Uterus (tissue), 4 donors: Measurements from ENCODE around the gene EML3. TPM values are rescaled to one million over a fixed set of nuclear protein-coding genes. Genes with fewer than 3 reads are reported as not detected.

Experiments
- DNase-seq, 2 donors: peaks; one replicate each; pipeline ENCODE4 v3.0.0-alpha.2; 2019 to 2020
- H3K27ac ChIP-seq, 2 donors: fragments of 200-600 bp; sonication (generic); 1 replicate in 1 of 2; 2 replicates in 1 of 2; pipeline ENCODE4 v1.5.1; 2016 to 2018
- H3K27me3 ChIP-seq, 2 donors: fragments of 200-600 bp; sonication (generic); one replicate each; pipeline ENCODE4 v1.5.1; 2018 to 2019; ENCODE audit warnings: control low read depth in 1 of 2
- H3K36me3 ChIP-seq, 2 donors: fragments of 200-600 bp; sonication (generic); one replicate each; pipeline ENCODE4 v1.5.1; 2019; ENCODE audit warnings: control low read depth in 1 of 2
- H3K4me1 ChIP-seq, 2 donors: fragments of 200-600 bp; sonication (generic); one replicate each; pipeline ENCODE4 v1.5.1; 2018 to 2019; ENCODE audit warnings: control low read depth in 1 of 2
- H3K4me3 ChIP-seq, 2 donors: fragments of 200-600 bp; sonication (generic); 1 replicate in 1 of 2; 2 replicates in 1 of 2; pipeline ENCODE4 v1.5.1; 2018 to 2019; ENCODE audit warnings: mild to moderate bottlenecking in 1 of 2
- H3K9me3 ChIP-seq, 2 donors: fragments of 200-600 bp; sonication (generic); one replicate each; pipeline ENCODE4 v1.5.1; 2019; ENCODE audit warnings: control low read depth in 1 of 2
- CTCF ChIP-seq, 4 experiments: fragments of 200-600 bp in 2 of 4; fragments of 450-650 bp in 2 of 4; sonication (generic) in 2 of 4; IDR thresholded peaks; one replicate each; pipeline ENCODE4 v1.5.1; 2016 to 2019; ENCODE audit warnings: antibody characterized with exemption in 4 of 4, mild to moderate bottlenecking in 2 of 4, moderate library complexity in 1 of 4
- POLR2A ChIP-seq, 2 donors: fragments of 450-650 bp; IDR thresholded peaks; one replicate each; pipeline ENCODE4 v1.6.1; 2016; ENCODE audit warnings: antibody characterized with exemption in 2 of 2, mild to moderate bottlenecking in 1 of 2, moderate library complexity in 1 of 2
- intact Hi-C: fragments of 100-400 bp; cut with DNase I; formaldehyde crosslinking; loops from one replicate; pipeline ENCODE4 v1.15.1; 2023; ENCODE audit warnings: low total_unique reads
- total RNA-seq, 4 donors: library from RNA; depleted of rRNA in 3 of 4; stranded (reverse); fragments of >200 nt in 3 of 4; gene quantifications; one replicate each; pipeline versions ENCODE4 v1.1.0 to v1.2.4, GENCODE V29; 2014 to 2023
- donor health status: DM: yes; HTN: yes; CAD: no.

EML3 gene
- total RNA-seq, 4 donors from 2014 or later, result 17.9 to 126 (median 36.8) TPM

- TF ChIP-seq CTCF (IDR thresholded peaks at IDR 0.05) (no peak), POLR2A (IDR thresholded peaks at IDR 0.05) (no peak)
- H3K4me1 ChIP-seq, result peaks cover 12 to 28% of the 10 kb centered on the region in 2 donors
Observed at GRCh38 chr11:62559204-62559603, 53.4 kb downstream of the EML3 start.

GRCh38 chr11:62558669-62559068 is 53.9 kb downstream of the EML3 start:
- peak overlapping the region in 1 of 2 donors; percentile 90 for H3K27ac ChIP-seq
- H3K4me1 ChIP-seq, result peaks cover 16 to 34% of the 10 kb centered on the region in 2 donors
- no peak for TF ChIP-seq CTCF (IDR thresholded peaks at IDR 0.05)
- no peak for TF ChIP-seq POLR2A (IDR thresholded peaks at IDR 0.05)
- DNase-seq, result no peak
- no peaks in the 10 kb centered on the region for H3K36me3 ChIP-seq
- no peaks in the 10 kb centered on the region for H3K9me3 ChIP-seq
- intact Hi-C loops, result no loop called here
- no peaks in the 10 kb centered on the region for H3K27me3 ChIP-seq
- H3K4me3 ChIP-seq, result no peak overlapping the region

More at GRCh38 chr11:62559204-62559603, 53.4 kb downstream of the EML3 start:
- Histone ChIP-seq H3K4me3 (no peak overlapping the region), H3K27ac (peak overlapping the region; percentile 90 to 92), H3K27me3 (no peaks in the 10 kb centered on the region), H3K36me3 (no peaks in the 10 kb centered on the region), H3K9me3 (no peaks in the 10 kb centered on the region)
- intact Hi-C loops, result no loop called here
- no peak for DNase-seq

GRCh38 chr11:62556875-62557631 is 55.5 kb downstream of the EML3 start:
- Histone ChIP-seq H3K27ac (peak overlapping the region; percentile 92 to 98), H3K4me1 (peaks cover 21 to 38% of the 10 kb centered on the region in 2 donors), H3K27me3 (no peaks in the 10 kb centered on the region), H3K36me3 (no peaks in the 10 kb centered on the region), H3K9me3 (no peaks in the 10 kb centered on the region), H3K4me3 (no peak overlapping the region)
- intact Hi-C loops, result no loop called here
- TF ChIP-seq CTCF (IDR thresholded peaks at IDR 0.05), result no peak
- no peak for TF ChIP-seq POLR2A (IDR thresholded peaks at IDR 0.05)
- DNase-seq, result no peak

GRCh38 chr11:62556108-62556874 is 56.3 kb downstream of the EML3 start:
- intact Hi-C loops, result no loop called here
- Histone ChIP-seq H3K4me1 (peaks cover 29 to 44% of the 10 kb centered on the region in 2 donors), H3K36me3 (no peaks in the 10 kb centered on the region), H3K27me3 (no peaks in the 10 kb centered on the region), H3K9me3 (no peaks in the 10 kb centered on the region), H3K4me3 (no peak overlapping the region), H3K27ac (peak overlapping the region; percentile 92 to 98)
- peak; percentile 16 to 37 for TF ChIP-seq POLR2A (IDR thresholded peaks at IDR 0.05)
- TF ChIP-seq CTCF (IDR thresholded peaks at IDR 0.05), result no peak
- peak; percentile 84 to 92 for DNase-seq
